ENCODE results near the gene CTIF.

The CTIF gene

DNA sequence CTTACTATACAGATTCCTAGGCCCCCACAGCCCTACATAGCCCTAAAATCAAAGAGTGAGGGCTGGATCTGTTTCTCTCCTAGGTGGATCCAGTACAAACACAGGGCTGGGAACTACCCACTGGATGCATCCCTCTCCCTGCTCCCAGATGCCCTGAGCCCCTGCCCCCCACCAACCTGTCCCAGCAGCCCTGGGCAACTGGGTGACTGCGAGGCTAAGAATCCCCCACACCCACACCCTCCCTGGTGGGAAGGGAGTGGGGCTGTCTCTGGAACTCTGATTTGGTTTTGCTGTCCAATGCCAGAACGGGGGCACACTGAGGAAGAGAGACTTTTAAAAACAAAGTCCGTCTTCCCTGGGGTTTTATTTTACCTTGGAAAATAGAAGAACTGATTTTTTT is 298.8 kb downstream of the CTIF start:
- Mint-ChIP-seq H3K4me1 (ENCODE audit: low read depth) (peaks cover 96% of the 10 kb centered on the region), H3K4me3 (no peak overlapping the region), H3K36me3 (ENCODE audit: low read depth) (no peaks in the 10 kb centered on the region), H3K27ac (peak overlapping the region; percentile 16), H3K9me3 (no peaks in the 10 kb centered on the region), H3K27me3 (peaks cover 13% of the 10 kb centered on the region)
- intact Hi-C loops (cut with micrococcal nuclease) = no loop called here

DNA sequence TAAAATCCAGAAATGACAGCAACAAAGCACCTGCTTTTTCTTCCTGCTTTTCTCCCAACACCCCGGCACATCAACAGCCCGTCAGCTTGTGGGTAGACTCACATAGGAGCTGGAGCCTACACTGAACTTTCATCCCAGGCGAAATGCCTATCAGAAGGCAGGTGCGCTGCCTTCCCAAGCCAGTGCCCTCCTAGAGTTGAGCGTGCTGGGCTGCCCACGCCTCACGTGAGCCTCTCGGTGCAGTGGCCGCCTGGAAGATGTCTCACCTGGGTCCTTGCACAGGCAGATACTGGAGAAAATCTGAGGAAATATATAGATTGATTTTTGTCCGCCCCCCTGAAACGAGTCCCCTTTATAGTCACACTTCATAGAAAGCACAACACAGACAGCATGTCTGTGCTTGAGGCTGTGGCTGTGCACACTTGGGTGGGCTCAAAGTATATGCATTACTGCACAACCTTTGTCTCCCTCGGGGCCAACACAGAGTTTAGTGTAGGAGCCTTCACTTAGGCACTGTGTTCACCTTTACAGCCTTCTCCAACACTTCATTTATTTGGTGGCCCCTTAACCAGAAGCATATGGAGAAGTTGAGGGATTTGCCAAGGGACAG is 299.4 kb downstream of the CTIF start:
- peaks cover 96% of the 10 kb centered on the region for H3K4me1 Mint-ChIP-seq (ENCODE audit: low read depth)
- no peaks in the 10 kb centered on the region for H3K36me3 Mint-ChIP-seq (ENCODE audit: low read depth)
- H3K4me3 Mint-ChIP-seq = no peak overlapping the region
- no peaks in the 10 kb centered on the region for H3K9me3 Mint-ChIP-seq
- H3K27me3 Mint-ChIP-seq = peaks cover 13% of the 10 kb centered on the region
- intact Hi-C loops (cut with micrococcal nuclease) = no loop called here
- peak overlapping the region; percentile 68 for H3K27ac Mint-ChIP-seq

DNA sequence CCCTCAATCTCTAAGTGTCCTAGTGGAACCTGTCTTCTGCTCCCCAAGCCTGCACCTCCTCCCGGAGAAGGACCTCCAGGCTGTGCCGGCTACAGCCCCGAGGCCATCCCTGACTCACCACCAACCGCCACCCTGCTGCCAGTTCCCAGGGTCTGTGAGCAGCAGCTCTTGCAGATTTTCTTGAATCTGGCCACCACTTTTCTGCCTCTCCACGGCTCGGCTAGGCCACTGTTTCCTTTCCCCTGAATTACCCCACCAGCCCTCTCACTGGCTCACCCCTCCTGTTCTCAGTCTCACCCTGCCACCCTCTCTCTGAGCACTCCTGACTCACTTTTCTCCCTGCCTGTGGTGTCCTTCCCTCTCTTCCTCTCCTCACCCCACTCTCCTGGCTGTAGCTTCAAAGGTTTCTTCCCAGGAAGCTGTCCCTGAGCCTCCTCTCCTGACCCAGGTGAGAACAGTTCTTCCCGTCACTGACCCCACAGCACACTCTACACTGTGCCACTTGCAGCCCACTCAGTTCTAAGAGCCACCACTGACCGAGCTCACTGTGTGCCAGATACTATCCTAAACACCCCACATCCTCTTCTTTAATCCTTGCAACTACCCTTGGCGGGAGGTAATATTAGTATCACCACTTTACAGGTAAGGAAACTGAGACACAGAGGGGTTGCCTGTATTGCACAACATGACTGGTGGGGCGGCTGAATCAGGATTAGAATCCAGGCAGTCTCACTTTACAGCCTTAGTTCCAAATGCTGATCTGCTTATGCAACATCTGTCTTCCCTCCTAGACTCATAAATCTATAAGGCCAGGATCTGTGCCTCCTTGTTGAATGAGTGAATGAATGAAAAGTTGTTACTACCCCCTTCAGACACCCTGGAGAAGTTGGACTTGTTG is 300.3 kb downstream of the CTIF start:
- intact Hi-C loops (cut with micrococcal nuclease) = no loop called here
- Mint-ChIP-seq H3K4me1 (ENCODE audit: low read depth) (peaks cover 96% of the 10 kb centered on the region), H3K27ac (peak overlapping the region; percentile 68), H3K4me3 (no peak overlapping the region), H3K27me3 (peaks cover 13% of the 10 kb centered on the region), H3K9me3 (no peaks in the 10 kb centered on the region), H3K36me3 (ENCODE audit: low read depth) (no peaks in the 10 kb centered on the region)

DNA sequence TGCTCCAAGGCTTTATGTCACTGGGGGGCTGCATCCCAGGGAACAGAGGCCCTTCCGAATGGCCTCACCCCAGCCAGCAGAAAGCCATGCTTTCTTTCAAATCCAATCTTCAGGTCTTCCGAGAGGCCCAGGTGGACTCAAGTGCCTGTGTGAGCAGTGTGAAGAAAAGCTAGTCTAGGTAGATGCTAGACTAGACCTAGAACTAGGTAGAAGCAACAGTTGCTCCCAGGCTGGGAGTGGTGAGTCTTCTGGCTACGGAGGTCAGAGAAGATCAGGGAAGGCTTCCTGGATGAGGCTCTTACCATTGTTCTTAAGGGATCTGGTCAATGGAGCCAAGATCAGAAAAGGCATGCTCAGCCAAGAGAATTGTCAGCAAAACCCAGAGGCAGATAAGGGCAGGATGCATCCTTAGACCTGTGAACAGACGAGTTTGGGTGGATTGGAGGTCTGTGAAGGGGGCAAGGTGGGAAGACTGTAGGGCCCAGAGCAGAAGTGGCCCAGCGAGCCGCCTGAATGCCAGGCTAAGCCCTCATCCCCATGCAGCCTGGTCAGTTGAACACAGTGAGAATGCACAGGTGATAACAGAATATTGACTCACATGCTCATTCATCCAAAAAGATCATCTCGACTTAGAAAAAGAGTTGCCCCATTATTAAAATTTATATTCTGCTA is 301.1 kb downstream of the CTIF start:
- Mint-ChIP-seq H3K36me3 (ENCODE audit: low read depth) (no peaks in the 10 kb centered on the region), H3K27ac (no peak overlapping the region), H3K9me3 (no peaks in the 10 kb centered on the region), H3K4me1 (ENCODE audit: low read depth) (peaks cover 96% of the 10 kb centered on the region), H3K27me3 (peaks cover 13% of the 10 kb centered on the region), H3K4me3 (no peak overlapping the region)
- intact Hi-C loops (cut with micrococcal nuclease) = no loop called here

DNA sequence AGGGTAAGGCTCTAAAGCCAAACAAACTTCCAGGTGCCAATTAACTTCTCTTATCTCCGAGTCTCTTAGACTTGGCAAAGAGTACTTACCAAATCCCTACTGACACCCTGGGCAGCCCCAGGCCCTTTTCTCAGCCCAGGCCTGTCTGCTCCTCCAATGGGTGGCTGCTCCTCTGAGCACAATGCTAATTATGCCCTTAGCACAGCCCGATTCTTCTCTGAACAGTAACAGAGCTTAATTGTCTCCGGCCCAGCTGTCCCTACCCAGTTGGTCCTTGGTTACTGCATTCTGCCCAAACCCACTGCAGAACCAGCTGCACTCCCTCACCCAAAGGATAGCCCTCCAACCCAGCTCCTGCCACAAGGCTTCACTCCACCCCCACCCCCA is 301.7 kb downstream of the CTIF start:
- Mint-ChIP-seq H3K4me1 (ENCODE audit: low read depth) (peaks cover 97% of the 10 kb centered on the region), H3K36me3 (ENCODE audit: low read depth) (no peaks in the 10 kb centered on the region), H3K27ac (no peak overlapping the region), H3K4me3 (no peak overlapping the region), H3K27me3 (peaks cover 13% of the 10 kb centered on the region), H3K9me3 (no peaks in the 10 kb centered on the region)
- intact Hi-C loops (cut with micrococcal nuclease) = no loop called here

DNA sequence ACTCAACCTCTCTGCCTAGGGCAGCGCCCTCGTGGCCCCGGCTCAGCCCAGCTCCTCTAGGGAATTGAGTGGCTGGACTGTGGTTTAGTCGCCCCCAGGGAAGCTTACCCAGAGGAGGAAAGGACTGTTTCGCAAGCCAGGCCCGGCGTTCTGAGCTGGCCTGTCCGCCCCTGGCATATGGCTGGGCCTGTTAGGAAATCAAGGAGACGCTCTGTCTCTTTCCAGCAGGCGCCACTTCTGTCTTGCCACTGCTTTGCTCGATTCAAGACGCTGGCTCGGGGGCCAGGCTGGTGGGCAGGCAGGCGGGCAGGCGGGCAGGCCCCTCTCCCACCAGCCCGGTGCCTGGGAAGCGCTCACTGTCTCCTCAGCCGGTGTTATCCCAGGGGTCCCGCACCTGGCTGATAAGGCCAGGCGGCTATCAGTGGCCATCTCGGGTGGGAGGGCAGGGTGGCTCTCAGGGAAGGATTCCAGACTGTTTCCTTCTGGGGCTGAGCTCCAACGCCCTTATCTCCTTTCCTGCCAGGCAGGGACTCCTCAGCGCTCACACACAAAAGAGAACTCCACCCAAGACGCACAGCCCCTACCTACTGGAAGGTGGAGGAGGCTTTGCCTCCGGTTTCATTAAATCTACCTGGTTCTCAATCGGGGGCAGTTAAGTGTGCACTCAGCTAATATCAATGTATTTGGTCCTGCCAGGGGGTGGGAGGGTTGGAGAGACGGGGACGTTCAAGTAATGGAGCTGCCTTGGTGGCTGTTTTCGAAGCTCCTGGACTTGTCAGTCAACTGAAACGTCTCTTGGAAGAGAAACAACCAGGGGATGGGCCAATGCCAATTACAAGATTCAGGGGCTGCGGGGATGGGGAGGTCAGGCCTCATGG is 302.8 kb downstream of the CTIF start:
- intact Hi-C loops (cut with micrococcal nuclease) = no loop called here
- no peaks in the 10 kb centered on the region for H3K9me3 Mint-ChIP-seq
- H3K27ac Mint-ChIP-seq = peak overlapping the region; percentile 50
- peaks cover 13% of the 10 kb centered on the region for H3K27me3 Mint-ChIP-seq
- peaks cover 97% of the 10 kb centered on the region for H3K4me1 Mint-ChIP-seq (ENCODE audit: low read depth)
- H3K36me3 Mint-ChIP-seq (ENCODE audit: low read depth) = no peaks in the 10 kb centered on the region
- H3K4me3 Mint-ChIP-seq = no peak overlapping the region

DNA sequence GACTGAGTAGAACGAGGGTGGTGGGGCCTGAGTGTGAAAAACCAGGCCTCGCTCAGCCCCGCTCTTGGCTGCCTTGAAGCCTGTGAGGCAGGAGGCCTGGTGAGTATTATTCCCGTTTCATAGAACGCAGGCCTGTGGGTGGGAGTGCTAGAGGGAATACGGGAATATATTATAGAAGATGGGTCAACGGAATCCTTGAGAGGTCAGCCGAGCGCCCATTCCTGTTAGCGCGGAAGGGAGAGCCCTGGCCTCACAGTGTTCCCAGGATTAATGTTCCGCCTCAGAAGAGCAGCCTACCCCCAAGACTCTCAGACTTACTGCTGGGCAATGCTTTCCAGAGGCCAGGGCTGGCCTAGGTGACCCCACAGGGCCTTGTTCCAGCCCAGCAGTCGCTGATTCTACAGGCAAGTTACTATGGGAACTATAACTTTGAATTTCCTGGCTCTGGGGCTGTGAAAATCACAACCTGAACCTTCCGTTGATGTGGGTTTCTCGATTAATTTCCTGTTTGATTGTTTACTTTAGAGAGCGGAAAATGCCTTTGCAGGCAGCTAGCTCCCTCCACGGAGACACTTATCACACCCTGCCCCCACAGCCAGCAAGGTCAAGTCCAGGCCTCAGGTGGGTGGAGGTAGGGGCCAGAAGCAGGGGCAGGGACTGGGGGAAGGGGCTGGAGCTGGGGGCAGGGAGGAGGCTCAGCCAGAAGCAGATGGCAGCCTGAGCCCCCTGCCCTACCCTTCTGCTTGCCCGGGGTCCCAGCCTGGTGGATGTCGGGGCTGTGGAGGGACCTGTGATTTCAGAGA is 303.6 kb downstream of the CTIF start:
- Mint-ChIP-seq H3K4me3 (no peak overlapping the region), H3K27ac (peak overlapping the region; percentile 50), H3K36me3 (ENCODE audit: low read depth) (no peaks in the 10 kb centered on the region), H3K4me1 (ENCODE audit: low read depth) (peaks cover 92% of the 10 kb centered on the region), H3K27me3 (peaks cover 8% of the 10 kb centered on the region), H3K9me3 (no peaks in the 10 kb centered on the region)
- intact Hi-C loops (cut with micrococcal nuclease) = no loop called here

DNA sequence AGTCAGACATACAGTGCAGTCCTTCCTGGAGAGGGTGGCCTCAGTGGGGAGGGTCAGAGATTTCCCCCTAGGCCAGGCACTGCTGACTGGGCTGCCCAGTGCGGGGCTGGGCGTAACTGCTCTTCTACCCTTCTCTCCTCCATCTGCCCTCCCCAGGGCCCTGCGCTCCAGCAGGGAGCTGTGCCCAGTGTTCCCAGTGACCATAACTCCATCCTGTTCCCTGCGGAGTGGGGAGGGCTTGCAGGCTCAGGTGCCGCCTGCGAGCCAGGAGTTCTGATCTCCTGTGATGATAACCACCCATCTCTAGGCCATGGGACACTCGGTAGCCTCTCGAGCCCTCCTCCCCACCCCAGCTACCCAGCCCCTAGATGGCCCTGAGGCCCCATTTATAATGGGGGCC is 304.3 kb downstream of the CTIF start:
- intact Hi-C loops (cut with micrococcal nuclease) = no loop called here
- Mint-ChIP-seq H3K36me3 (ENCODE audit: low read depth) (no peaks in the 10 kb centered on the region), H3K27me3 (peaks cover 6% of the 10 kb centered on the region), H3K4me3 (no peak overlapping the region), H3K9me3 (no peaks in the 10 kb centered on the region), H3K4me1 (ENCODE audit: low read depth) (peaks cover 90% of the 10 kb centered on the region), H3K27ac (no peak overlapping the region)

DNA sequence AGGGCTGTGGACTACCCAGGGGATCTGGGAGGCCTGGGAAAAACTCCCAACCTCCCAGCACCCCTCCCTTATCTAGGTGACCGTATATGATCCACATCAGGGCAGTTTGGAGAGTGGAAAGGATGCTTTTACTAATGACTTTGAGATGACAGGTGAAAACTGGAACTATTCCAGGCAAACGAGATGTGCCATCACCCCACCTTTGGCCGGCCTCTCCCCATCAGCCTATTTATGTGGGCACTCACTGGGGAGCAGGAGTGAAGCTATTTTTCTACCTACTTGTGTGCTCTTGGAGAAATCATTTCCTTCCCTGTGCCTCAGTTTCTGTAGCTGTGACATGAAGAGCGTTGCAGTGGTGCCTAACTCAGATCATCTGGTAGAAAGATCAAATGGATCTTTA is 304.8 kb downstream of the CTIF start:
- Mint-ChIP-seq H3K27ac (no peak overlapping the region), H3K27me3 (peaks cover 6% of the 10 kb centered on the region), H3K4me1 (ENCODE audit: low read depth) (peaks cover 90% of the 10 kb centered on the region), H3K36me3 (ENCODE audit: low read depth) (no peaks in the 10 kb centered on the region), H3K4me3 (no peak overlapping the region), H3K9me3 (no peaks in the 10 kb centered on the region)
- intact Hi-C loops (cut with micrococcal nuclease) = no loop called here

DNA sequence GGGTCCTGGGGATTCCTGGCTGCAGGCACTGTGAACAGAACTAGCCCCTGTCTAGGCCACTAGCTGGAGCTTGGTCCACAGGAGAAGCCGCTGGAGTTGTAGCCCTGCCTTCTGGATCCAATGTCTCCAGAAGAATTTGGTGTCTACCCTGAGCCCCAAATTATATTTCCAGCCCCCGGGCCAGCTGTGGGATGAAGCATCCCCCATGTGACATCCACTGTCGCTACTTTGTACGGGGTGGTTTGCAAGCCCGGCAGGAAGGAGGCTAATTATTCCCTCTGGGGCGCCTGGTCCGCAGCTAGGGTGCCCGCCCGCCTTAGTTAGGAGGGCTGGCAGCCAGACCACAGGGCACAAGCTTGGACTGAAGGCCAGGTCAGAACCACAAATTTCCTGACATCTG is 305.4 kb downstream of the CTIF start:
- H3K36me3 Mint-ChIP-seq (ENCODE audit: low read depth) = no peaks in the 10 kb centered on the region
- H3K4me1 Mint-ChIP-seq (ENCODE audit: low read depth) = peaks cover 86% of the 10 kb centered on the region
- no peak overlapping the region for H3K4me3 Mint-ChIP-seq
- no peaks in the 10 kb centered on the region for H3K9me3 Mint-ChIP-seq
- peaks cover under 1% of the 10 kb centered on the region for H3K27me3 Mint-ChIP-seq
- peak overlapping the region; percentile 21 for H3K27ac Mint-ChIP-seq
- intact Hi-C loops (cut with micrococcal nuclease) = no loop called here

DNA sequence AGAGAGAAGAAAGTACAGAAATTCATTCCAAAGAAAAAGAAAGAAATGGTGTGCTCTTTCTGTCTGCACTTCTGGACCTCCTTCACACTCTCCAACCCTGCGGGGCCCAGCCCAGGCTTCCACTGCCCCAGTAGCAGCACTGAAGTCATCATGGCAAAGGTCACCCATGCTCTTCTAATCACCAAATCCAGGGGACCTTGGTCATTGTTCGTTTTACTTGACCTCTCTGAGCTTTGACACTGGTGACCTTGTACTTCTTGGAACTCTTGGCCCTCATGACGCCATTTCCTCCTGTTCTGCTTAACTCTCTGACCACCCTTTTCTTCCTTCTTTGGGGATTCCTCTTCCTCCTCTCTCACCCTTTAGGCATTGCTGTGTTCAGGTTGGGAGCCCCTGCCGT is 306.3 kb downstream of the CTIF start:
- intact Hi-C loops (cut with micrococcal nuclease) = no loop called here
- peak overlapping the region; percentile 31 for H3K4me3 Mint-ChIP-seq
- no peaks in the 10 kb centered on the region for H3K27me3 Mint-ChIP-seq
- H3K4me1 Mint-ChIP-seq (ENCODE audit: low read depth) = peaks cover 85% of the 10 kb centered on the region
- H3K36me3 Mint-ChIP-seq (ENCODE audit: low read depth) = no peaks in the 10 kb centered on the region
- H3K27ac Mint-ChIP-seq = peak overlapping the region; percentile 21
- H3K9me3 Mint-ChIP-seq = no peaks in the 10 kb centered on the region

DNA sequence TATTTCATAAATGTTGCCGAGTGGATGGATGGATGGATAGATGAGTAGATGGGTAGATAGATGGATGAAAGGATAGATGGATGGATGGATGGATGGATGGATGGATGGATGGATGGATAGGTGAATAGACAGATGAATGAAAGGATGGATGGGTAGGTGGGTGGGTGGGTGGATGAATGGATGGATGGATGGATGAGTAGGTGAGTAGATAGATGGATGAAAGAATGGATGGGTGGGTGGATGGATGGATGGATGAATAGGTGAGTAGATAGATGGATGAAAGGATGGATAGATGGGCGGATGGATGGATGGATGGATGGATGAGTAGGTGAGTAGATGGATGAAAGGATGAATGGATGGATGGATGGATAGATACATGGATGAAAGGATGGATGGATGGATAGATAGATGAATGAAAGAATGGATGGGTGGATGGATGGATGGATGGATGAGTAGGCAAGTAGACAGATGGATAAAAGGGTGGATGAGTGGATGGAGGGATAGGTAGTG is 307.6 kb downstream of the CTIF start:
- Mint-ChIP-seq H3K4me3 (no peak overlapping the region), H3K4me1 (ENCODE audit: low read depth) (peaks cover 86% of the 10 kb centered on the region), H3K9me3 (no peaks in the 10 kb centered on the region)

More for the DNA sequence above, 307.6 kb downstream of the CTIF start:
- no peaks in the 10 kb centered on the region for H3K36me3 Mint-ChIP-seq (ENCODE audit: low read depth)
- intact Hi-C loops (cut with micrococcal nuclease) = no loop called here
- H3K27ac Mint-ChIP-seq = no peak overlapping the region
- no peaks in the 10 kb centered on the region for H3K27me3 Mint-ChIP-seq
